UCSD-AML1 (cell line): Measurements from ENCODE around the gene SLC16A5.
A peak's percentile ranks its signal among the peaks of the same experiment; 100 is the strongest.

Source experiments
- DNase-seq: peaks from one replicate; lab custom pipeline; 2025; ENCODE audit not compliant: unreplicated experiment; lab: John Stamatoyannopoulos, UW

The SLC16A5 gene

GRCh38 chr17:75084039-75084660 lies 3.6 kb upstream of the SLC16A5 start:
- DNase-seq, result no peak

GRCh38 chr17:75086496-75087181 lies 1.1 kb upstream of the SLC16A5 start:
- no peak for DNase-seq

- no peak for DNase-seq
Measured at GRCh38 chr17:75087182-75087557, 584 bp upstream of the SLC16A5 start.

- no peak for DNase-seq
Measured at GRCh38 chr17:75088465-75089417, 987 bp downstream of the SLC16A5 start.

- DNase-seq, result no peak
Measured at GRCh38 chr17:75090871-75091854, 3.4 kb downstream of the SLC16A5 start.

- no peak for DNase-seq
Measured at GRCh38 chr17:75091855-75092327, 4.1 kb downstream of the SLC16A5 start.

GRCh38 chr17:75093548-75094158 lies 5.9 kb downstream of the SLC16A5 start:
- DNase-seq, result no peak

- no peak for DNase-seq
Measured at GRCh38 chr17:75094871-75095399, 7.2 kb downstream of the SLC16A5 start.

GRCh38 chr17:75096082-75096625 lies 8.4 kb downstream of the SLC16A5 start:
- DNase-seq, result peak; percentile 88

- DNase-seq, result no peak
Measured at GRCh38 chr17:75097865-75098264, 10.1 kb downstream of the SLC16A5 start.

- DNase-seq, result no peak
Measured at GRCh38 chr17:75098861-75099260, 11.1 kb downstream of the SLC16A5 start.

- DNase-seq, result no peak
Measured at GRCh38 chr17:75099881-75100595, 12.3 kb downstream of the SLC16A5 start.

GRCh38 chr17:75102385-75102821 lies 14.6 kb downstream of the SLC16A5 start:
- no peak for DNase-seq

- DNase-seq, result no peak
Measured at GRCh38 chr17:75103601-75104554, 16.1 kb downstream of the SLC16A5 start.

- DNase-seq, result peak; percentile 28
Measured at GRCh38 chr17:75105126-75106080, 17.6 kb downstream of the SLC16A5 start.

GRCh38 chr17:75108193-75108592 lies 20.4 kb downstream of the SLC16A5 start:
- DNase-seq, result no peak

- no peak for DNase-seq
Measured at GRCh38 chr17:75109046-75109406, 21.3 kb downstream of the SLC16A5 start.
